GM18867 (cell line): ENCODE data around the gene TUBB4A.

ENCODE experiments used
- ATAC-seq: cut with Tn5 transposase; IDR thresholded peaks from one replicate; pipeline ENCODE4 v1.9.1; 2021; ENCODE audit warnings: mild to moderate bottlenecking, moderate library complexity; ENCODE audit not compliant: unreplicated experiment

Gene TUBB4A

GRCh38 chr19:6472713-6473112 is 29.4 kb downstream of the TUBB4A start:
- no peak for ATAC-seq

GRCh38 chr19:6471076-6471475 is 31.0 kb downstream of the TUBB4A start:
- no peak for ATAC-seq

GRCh38 chr19:6470173-6470572 is 31.9 kb downstream of the TUBB4A start:
- ATAC-seq, result no peak

GRCh38 chr19:6467384-6467783 is 34.7 kb downstream of the TUBB4A start:
- ATAC-seq, result no peak

- ATAC-seq, result no peak
These were observed 35.4 kb downstream of the TUBB4A start for GRCh38 chr19:6466526-6467248.

GRCh38 chr19:6465663-6466062 is 36.4 kb downstream of the TUBB4A start:
- no peak for ATAC-seq

- ATAC-seq, result no peak
These were observed 37.1 kb downstream of the TUBB4A start for GRCh38 chr19:6465006-6465405.

- no peak for ATAC-seq
These were observed 37.8 kb downstream of the TUBB4A start, which contains the start of gene CRB3 for GRCh38 chr19:6464070-6464873. Gene CRB3, plus strand, starts transcription at chr19:6464271. Its CDS starts 431 bp downstream, at chr19:6464702.

- peak; percentile 71 for ATAC-seq
These were observed 41.8 kb downstream of the TUBB4A start for GRCh38 chr19:6460099-6460884.

- peak; percentile 30 for ATAC-seq
These were observed 42.6 kb downstream of the TUBB4A start, which contains the start of gene SLC25A23 for GRCh38 chr19:6459262-6460098. Gene SLC25A23, minus strand, starts transcription at chr19:6459792. Its CDS starts 164 bp downstream, at chr19:6459628.

- no peak for ATAC-seq
These were observed 43.3 kb downstream of the TUBB4A start for GRCh38 chr19:6458695-6459261.

GRCh38 chr19:6457958-6458694 is 44.0 kb downstream of the TUBB4A start:
- no peak for ATAC-seq

- ATAC-seq, result no peak
These were observed 46.2 kb downstream of the TUBB4A start for GRCh38 chr19:6455924-6456323.

- no peak for ATAC-seq
These were observed 48.1 kb downstream of the TUBB4A start for GRCh38 chr19:6453951-6454565.

GRCh38 chr19:6452899-6453298 is 49.2 kb downstream of the TUBB4A start:
- ATAC-seq, result no peak

GRCh38 chr19:6452223-6452614 is 49.9 kb downstream of the TUBB4A start:
- no peak for ATAC-seq

GRCh38 chr19:6451583-6452222 is 50.4 kb downstream of the TUBB4A start:
- no peak for ATAC-seq

GRCh38 chr19:6450166-6450565 is 51.9 kb downstream of the TUBB4A start:
- no peak for ATAC-seq
